Measurements from ENCODE around the gene AKAP6. TPM values are rescaled to one million over a fixed set of nuclear protein-coding genes. Genes with fewer than 3 reads are reported as not detected.
"Not testable (repeated sequence)": the region's sequence is repeated elsewhere in the genome, so short reads cannot be mapped to it uniquely, and the experiment has no call there.

The AKAP6 gene
- total RNA-seq, 4 donors from 2014 or later: 4.1 to 34.4 (median 15.3) TPM

- DNase-seq: no peak
- Histone ChIP-seq H3K4me3 (no peak overlapping the region), H3K27ac (no peak overlapping the region), H3K4me1 (no peaks in the 10 kb centered on the region), H3K9me3 (no peaks in the 10 kb centered on the region), H3K36me3 (no peaks in the 10 kb centered on the region), H3K27me3 (no peaks in the 10 kb centered on the region)
- TF ChIP-seq POLR2A (IDR thresholded peaks at IDR 0.05): no peak
- no peak for TF ChIP-seq CTCF (IDR thresholded peaks at IDR 0.05)
- intact Hi-C loops (cut with DNase I; ENCODE audit: low total_unique reads): loop anchor here (10.0 kb wide), 1 partner anchor 1218 kb away; no protein-coding TSS in a partner anchor
Observed at GRCh38 chr14:32576977-32577376, 247.9 kb downstream of the AKAP6 start.

GRCh38 chr14:32578181-32578580 lies 249.1 kb downstream of the AKAP6 start:
- Histone ChIP-seq H3K9me3 (no peaks in the 10 kb centered on the region), H3K27me3 (no peaks in the 10 kb centered on the region), H3K36me3 (no peaks in the 10 kb centered on the region), H3K4me1 (no peaks in the 10 kb centered on the region), H3K27ac (no peak overlapping the region), H3K4me3 (no peak overlapping the region)
- DNase-seq: no peak
- TF ChIP-seq CTCF (IDR thresholded peaks at IDR 0.05) (no peak), POLR2A (IDR thresholded peaks at IDR 0.05) (no peak)
- intact Hi-C loops (cut with DNase I; ENCODE audit: low total_unique reads): loop anchor here (10.0 kb wide), 1 partner anchor 1217 kb away; no protein-coding TSS in a partner anchor

- H3K4me1 ChIP-seq; H3K27ac ChIP-seq; H3K9me3 ChIP-seq; DNase-seq; intact Hi-C loops (cut with DNase I; ENCODE audit: low total_unique reads); H3K27me3 ChIP-seq; H3K4me3 ChIP-seq; H3K36me3 ChIP-seq: not testable (repeated sequence)
Observed at GRCh38 chr14:32583427-32583826, 254.3 kb downstream of the AKAP6 start.

DNA sequence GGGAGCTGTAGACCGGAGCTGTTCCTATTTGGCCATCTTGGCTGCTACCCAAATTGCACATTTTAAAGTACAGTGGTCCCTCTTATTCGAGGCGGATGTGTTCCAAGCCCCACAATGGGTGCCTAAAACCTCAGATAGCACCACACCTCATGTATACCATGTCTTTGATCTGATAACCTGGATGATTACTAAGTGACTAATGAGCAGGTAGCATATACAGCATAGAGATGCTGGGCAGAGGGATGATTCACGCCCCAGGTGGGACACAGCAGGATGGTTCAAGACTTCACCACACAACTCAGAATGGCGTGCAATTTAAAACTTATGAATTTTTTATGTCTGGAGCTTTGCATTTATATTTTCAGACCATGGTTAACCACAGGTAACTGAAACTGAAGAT lies 255.0 kb downstream of the AKAP6 start:
- Histone ChIP-seq H3K9me3 (no peaks in the 10 kb centered on the region), H3K27ac (no peak overlapping the region), H3K27me3 (no peaks in the 10 kb centered on the region), H3K4me1 (no peaks in the 10 kb centered on the region), H3K36me3 (no peaks in the 10 kb centered on the region), H3K4me3 (no peak overlapping the region)
- TF ChIP-seq CTCF (IDR thresholded peaks at IDR 0.05) (no peak), POLR2A (IDR thresholded peaks at IDR 0.05) (no peak)
- intact Hi-C loops (cut with DNase I; ENCODE audit: low total_unique reads): no loop called here
- DNase-seq: no peak

GRCh38 chr14:32587461-32587860 lies 258.4 kb downstream of the AKAP6 start:
- H3K4me1 ChIP-seq: no peaks in the 10 kb centered on the region
- no peak overlapping the region for H3K27ac ChIP-seq
- H3K4me3 ChIP-seq: no peak overlapping the region
- no peaks in the 10 kb centered on the region for H3K27me3 ChIP-seq
- no peaks in the 10 kb centered on the region for H3K9me3 ChIP-seq
- DNase-seq: no peak
- intact Hi-C loops (cut with DNase I; ENCODE audit: low total_unique reads): no loop called here
- H3K36me3 ChIP-seq: no peaks in the 10 kb centered on the region
- TF ChIP-seq CTCF (IDR thresholded peaks at IDR 0.05) (no peak), POLR2A (IDR thresholded peaks at IDR 0.05) (no peak)
